GM18861 (cell line): ENCODE measurements around the gene FRY.

Source experiments
- ATAC-seq: cut with Tn5 transposase; IDR thresholded peaks from one replicate; pipeline ENCODE4 v1.9.1; 2021; ENCODE audit not compliant: unreplicated experiment

Gene FRY

DNA sequence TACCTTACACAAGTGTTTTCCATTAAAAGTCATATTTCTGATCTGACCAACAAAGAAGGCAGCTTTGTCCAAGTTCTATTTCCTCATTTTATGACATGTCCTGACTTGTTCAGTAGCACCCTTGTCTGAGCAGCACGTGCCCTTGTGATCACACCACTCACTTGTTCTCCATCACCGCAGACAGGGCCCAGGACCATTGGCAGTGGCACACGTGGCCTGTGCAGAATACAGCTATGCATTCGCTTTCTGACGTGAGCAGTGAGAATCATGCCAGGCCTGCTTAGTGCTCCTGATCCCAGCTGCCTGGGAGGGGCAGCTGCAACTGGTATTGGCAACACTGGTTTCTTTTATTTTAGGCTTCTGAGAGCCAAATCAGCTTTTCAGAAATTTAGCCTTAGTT lies 134.2 kb downstream of the FRY start:
- no peak for ATAC-seq

DNA sequence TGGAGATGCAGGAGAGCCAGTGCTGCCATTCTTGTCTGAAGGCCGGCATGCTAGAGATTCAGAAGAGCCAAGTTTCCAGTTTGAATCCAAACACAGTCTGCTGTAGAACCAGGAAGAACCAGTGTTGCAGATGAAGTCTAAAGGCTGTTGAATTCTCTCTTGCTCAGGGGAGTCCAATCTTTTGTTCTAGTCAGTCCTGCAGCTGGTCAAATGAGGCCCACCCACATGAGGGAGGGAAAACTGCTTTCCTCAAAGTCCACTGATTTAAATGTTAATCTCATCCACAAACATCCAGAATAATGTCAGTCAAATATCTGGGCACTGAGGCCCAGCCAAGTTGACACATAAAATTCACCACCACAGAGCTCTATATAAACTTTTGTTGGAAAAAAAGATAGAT lies 136.6 kb downstream of the FRY start:
- ATAC-seq: no peak

DNA sequence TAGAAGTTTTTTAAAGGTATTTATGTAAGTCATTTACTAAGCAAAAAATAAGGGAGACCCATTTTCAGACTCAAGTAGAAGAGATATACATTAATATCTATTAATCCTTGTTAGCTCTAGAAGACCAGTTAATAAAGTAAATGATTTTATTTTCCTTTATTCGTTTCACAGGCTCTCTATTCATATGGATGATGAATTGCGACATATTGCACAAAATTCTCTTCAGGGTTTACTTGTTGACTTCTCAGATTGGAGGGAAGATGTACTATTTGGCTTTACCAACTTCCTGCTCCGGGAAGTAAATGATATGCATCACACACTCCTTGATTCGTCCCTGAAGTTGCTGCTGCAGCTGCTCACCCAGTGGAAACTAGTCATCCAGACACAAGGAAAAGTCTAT lies 139.3 kb downstream of the FRY start:
- ATAC-seq: no peak

DNA sequence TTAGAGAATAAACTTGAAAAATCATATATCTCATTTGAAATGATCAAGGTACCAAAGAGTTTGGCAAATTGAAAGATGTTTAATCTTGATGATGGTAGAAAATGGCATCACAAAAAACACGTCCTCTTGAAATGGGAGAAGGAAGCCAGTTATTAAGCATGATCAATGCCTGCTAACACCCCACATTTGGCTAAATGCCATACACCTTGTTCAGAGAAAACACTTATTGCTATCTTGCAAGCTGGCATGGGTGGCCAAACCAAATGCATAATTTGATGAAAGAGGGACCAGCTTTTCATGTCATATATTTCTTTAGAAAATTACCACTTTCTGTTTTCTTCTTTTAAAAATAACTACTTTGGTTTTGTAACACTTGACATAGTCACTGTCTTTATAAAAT lies 142.3 kb downstream of the FRY start:
- no peak for ATAC-seq

DNA sequence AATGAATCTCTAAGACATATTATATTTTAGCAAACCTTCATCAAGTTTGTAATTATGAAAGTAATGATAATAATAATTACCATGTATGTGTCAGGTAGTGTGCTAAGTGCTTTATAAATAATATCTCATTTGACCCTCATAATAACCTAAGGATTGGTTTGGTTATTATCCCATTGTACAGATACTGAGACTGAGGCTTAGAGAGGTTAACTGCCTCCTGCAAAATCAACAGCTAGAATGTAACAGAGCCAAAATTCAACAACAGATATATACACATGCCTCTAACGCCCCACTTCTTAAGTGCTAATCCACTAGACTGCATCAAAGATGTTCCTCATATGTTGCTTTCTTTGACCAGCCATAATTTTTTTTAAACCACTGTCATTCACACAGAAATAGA lies 142.8 kb downstream of the FRY start:
- ATAC-seq: no peak

DNA sequence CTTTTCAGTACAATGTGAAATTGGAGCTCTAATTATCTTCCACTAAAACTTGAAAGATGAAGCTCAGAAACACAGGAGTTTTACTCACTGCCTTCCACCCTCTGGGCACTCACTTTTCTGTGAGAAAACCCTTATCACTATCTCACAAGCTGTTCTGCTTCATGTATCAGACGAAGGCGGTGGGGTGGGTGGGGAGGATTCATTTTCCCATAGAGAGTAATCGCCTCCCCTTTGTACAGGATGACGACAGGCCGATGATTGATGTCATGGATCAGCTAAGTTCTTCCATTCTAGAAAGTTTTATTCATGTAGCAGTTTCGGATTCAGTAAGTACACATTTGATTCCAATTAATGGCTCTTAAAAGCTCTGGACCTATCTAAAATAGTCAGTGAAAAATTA lies 143.7 kb downstream of the FRY start:
- ATAC-seq: no peak

DNA sequence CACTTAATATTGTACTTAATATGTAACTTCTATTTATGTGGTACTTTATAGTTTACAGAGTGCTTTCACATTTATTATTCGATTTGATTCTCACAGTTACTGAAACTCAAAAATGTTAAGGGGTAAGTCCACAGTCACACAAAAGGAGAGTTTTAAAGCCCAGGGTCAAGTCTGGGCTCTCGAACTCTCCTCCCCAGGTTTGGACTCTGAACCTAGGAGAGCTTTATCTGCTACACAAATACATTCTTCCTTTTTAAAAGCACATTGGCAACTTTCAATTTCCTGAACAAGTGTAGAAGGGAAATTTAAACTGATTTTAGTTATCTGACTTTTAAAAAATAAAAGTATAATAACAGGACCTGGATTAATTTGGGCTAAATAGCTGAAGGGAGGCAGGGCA lies 144.4 kb downstream of the FRY start:
- no peak for ATAC-seq

DNA sequence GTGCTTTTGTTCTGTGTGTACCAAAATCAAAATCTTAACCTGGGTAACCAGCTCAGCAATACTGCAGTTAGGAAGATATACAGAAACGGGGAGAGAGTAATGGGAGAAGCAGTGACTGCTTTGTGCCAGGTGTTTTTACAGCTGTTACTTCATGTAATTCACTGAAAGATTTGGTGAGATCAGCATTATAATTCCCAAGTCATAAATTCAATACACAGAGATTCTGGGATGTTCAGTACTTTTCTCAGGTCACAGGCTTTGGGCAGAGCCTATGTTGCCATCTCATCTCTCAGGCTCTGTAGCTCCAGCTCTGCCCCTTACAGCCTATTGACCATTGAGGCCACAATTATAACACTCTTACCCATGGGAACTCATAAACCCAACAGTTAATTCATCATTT lies 145.1 kb downstream of the FRY start:
- ATAC-seq: no peak

DNA sequence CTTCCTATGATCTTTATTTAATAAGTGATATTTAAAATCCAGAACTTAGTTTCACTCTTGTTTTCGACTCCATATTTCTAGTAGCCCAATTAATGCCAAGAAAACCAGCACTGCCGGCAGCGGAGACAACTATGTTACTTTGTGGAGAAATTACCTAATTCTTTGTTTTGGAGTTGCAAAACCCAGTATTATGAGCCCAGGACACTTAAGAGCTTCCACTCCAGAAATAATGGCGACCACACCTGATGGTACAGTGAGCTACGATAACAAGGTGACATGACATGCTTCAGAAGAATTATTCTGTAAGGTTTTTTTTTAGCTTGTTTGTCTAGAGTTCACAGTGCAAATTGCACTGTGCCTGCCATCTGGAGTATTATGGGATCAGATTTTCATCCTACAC lies 147.2 kb downstream of the FRY start:
- no peak for ATAC-seq

DNA sequence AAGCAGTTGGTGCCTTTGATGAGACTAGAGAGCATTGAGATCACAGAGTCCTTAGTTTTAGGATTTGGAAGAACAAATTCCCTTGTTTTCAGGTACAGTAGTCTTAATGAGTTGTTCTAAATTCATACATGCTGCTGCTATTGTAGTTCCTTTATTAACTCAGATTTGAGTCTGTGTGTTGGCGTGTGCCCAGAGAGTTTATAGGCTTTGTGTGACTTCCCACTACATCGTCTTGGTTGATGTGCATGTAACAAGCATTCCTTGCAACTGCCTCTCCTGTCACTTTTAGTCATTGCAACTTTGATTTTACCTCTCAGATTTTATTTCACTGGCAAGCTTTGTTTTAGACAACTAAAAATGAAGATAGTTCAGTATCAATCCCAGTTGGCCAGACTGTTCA lies 148.1 kb downstream of the FRY start:
- no peak for ATAC-seq

DNA sequence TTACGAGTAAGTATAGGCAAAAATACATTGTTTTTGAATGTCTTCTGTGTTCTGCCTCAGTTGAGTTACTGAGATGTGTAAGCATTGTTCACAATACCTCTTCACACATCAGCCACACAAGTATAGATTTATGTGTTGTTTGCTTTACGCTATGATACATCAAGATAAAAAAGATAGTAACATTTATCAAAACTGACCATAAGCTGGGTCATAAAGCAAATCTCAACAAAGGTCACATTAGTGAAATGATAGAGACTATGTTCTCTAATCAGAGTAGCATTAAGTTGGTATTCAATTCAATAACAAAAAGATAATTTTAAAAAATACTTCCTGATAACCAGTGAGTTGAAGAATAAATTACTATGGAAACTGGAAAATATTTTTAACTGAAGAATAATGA lies 156.1 kb downstream of the FRY start:
- no peak for ATAC-seq

DNA sequence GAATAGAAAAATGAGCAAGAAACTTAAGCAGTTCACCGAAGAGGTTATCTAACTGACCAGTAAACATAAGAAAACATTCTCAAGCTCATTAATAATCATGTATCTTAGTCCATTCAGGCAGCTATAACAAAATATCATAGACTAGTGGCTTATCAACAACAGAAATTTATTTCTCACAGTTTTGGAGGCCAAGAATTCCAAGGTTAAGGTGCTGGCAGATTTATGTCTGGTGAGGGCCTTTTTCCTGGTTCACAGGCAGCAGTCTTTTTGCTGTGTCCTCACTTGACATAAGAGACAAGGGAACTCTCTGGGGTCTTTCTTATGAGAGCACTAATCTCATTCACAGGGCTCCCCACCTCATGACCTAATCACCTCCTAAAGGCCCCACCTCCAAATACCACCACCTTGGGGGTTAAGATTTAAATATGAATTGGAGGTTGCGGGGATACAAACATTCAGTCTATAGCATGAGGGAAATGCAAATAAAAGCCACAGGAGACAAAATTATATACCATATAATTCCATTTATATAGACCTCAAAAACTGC lies 160.0 kb downstream of the FRY start:
- ATAC-seq: no peak

DNA sequence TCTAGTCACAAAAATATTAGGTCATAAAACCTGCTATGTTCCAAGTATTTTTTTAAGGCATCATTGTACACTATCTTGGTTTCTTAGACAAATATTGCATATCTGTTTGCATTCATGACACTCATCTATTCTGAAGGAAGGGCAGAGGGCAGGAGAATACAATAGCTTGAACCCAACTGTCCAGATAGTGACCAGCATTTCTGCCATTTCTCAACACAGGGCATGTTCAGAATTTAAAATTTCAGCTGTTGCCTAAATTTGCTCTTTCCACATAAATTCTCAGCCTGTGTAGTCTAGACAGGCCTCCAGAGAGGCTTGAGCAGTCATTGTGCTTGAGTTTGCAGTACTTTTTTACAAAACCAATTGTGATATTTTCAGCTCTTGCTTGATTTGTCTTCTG lies 164.1 kb downstream of the FRY start:
- no peak for ATAC-seq

DNA sequence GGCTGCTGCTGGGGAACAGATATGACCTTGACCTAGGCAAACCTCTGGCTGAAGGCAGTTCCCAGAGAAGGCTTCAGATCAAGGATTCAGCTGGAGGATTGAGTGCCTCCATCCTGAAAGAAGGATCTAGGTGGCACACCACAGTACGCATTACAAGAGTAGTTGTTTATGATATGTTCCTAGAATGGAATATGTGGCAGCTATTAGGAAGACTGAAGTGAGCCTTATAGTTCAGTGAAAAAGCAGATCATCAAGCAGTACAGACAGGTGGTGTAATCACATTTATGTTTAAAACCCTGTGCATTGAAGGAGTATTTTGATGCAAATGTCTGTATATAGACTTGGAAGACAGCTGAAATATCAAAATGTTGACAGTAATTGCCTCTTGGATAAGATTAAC lies 167.6 kb downstream of the FRY start:
- ATAC-seq: no peak

DNA sequence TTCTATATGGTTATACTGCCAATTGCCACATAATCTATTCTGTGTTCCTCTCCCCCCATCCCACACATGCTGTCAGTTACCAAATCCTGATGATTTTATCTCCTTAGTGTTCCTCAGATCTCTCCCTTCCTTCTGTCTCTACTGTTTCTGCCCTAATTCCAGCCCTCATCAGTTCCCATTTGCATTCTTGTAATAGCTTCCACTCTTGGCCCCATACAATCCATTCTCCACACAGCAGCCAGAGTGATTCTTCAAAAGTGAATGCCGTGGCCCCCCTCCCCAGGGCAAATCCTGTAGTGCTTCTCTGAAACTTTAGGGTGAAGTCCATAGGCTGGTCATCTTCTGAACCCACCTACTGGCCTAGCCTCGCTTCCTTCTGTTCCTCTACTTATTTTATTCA lies 169.2 kb downstream of the FRY start:
- no peak for ATAC-seq

DNA sequence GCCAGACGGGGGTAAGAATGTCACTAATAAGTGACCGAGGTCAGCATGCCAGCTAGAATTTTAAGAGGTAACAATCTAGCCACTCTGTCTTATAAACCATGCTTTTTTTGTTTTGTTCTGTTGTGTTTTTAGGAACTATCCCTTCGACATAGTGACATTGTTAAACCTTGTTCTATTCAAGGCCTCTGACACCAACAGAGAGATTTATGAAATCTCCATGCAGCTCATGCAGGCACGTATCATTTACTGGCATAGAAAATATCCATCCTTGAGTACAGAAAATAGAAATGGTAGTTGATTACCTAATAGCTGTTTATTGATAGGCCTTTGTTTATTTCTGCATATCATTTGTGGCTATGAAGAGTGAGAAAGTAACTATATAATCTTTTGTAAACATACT lies 170.2 kb downstream of the FRY start:
- ATAC-seq: no peak

DNA sequence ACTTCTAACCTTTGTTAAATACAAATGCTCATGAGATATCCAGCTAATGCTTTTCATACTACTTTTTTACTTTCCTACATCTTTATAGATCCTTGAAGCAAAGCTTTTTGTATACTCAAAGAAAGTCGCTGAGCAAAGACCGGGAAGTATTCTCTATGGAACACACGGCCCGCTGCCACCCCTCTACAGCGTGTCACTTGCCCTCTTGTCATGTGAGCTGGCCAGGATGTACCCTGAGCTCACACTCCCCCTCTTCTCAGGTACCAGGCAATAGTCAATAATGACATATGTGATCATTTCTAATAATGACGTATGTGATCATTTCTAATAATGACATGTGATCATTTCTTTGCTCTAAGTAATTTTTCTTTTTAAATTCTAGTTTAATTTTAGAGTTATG lies 170.7 kb downstream of the FRY start:
- no peak for ATAC-seq

DNA sequence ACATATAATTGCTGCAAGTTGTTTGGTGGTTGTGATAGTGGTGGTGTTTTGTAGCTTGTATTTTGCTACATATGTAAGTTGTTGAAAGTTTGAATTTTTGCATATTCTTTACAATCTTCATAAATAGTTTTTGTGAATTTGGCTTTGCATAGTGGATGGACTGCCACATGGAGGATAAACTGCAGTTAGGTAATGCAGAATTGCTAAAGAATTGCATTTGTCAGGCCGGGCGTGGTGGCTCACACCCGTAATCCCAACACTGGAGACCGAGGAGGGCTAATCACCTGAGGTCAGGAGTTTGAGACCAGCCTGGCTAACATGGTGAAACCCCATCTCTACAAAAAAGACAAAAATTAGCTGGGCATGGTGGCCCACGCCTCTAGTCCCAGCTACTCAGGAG lies 171.6 kb downstream of the FRY start:
- no peak for ATAC-seq

DNA sequence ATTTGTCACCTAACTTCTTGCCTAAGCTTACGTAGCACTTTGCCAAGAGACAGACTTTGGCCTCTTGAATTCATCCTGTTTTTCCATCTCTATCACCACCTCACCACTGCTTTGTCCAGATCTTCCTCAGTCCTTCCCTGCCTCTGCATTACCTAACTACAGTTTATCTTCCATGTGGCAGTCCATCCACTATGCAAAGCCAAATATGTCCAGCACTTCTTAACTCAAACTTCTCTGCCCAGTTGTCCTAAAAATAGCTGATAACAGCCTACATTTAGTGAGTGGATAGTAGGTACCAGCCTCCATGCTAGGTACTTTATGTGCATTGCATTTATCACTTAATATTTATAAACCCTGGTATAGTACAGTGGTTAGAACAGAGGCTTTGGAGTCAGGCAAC lies 172.2 kb downstream of the FRY start:
- ATAC-seq: no peak

DNA sequence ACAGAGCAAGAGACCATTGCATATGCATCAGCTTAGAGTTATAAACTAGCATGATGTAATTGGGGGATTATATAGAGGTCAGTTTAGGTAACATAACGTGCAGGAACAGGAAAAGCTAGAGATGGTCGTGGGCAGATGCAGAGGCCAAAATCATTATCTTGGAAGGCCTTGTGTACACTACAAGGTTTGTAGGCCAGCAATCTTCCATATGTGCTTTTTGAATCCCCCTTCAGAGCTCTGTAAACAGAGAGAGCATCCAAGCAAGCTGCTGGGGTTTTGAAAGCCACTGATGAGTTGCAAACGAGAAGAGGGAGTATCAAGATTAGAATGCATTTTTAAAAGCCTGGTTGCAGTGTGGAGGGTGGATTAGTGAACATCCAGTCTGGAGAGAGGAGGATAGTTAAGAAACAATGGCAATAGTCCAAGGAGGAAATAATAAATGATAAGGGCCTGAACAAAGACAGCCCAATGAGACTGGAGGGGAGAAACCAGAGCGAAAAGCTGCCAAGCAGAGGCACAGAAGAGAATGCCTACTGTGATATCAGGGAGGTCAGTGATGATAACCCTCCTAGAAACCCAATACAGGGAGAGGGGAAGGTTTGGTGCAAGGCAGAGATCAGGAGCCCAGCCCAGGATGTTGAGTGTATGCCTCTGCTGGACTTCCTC lies 174.0 kb downstream of the FRY start:
- ATAC-seq: no peak

DNA sequence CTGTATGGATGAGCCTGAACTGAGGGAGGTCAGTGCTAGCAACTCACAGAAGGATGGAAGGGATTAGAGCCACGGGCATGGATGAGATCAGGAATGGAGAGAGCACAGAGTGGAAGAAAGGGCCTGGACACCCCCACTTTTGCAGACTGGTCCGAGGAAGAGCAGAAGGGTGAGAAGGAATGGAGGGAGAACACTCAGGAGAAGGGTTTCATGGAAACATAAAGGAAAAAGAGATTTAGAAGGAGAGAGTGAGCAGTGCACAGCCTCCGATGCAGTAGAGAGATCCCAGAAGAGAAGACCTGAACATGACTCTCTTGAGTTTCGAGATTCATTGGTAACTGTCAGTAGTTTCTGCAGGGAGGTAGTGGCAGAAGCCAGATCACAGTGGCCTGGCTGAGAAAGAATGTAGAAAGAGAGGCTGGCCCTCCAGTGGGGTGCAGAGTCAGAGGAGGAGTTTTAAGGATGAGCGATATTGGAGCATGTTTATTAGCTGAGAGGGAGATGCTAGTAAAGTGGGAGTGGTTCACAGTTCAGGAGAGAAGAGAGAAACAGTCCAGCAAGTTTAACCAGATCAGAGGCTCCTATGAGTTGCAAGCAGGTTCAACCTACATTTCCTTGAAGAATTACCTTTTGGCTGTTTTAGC lies 174.6 kb downstream of the FRY start:
- no peak for ATAC-seq

DNA sequence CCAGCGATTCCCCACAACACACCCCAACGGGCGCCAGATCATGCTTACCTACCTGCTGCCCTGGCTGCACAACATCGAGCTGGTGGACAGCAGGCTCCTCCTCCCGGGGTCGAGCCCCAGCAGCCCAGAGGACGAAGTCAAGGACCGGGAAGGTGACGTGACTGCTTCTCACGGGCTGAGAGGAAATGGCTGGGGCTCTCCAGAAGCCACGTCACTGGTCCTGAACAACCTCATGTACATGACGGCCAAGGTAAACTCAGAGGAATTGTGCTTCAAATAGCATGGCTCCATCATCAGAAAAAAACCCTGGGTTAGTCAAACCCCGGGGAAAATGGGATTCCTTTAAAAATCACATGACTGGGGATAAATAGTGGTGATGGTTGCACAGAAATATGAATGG lies 177.3 kb downstream of the FRY start:
- ATAC-seq: no peak

DNA sequence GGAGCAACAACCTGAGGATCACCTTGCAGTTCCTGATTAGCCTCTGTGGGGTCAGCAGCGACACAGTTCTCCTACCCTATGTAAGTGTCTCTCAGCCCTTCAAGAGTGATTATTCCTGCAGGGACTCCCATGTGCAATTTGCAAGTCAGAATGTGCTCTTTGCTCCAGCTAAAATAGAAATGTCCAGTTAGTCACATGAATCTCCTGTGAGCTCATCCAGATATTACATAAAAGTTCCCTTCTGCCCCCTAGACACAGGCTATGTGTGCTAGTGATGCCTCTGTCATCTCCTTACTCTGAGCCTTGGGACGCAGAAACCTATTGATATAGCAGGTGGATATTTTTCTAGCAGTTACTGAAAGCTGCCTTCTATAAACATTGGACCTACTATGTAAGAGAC lies 178.1 kb downstream of the FRY start:
- no peak for ATAC-seq
